CD4-positive, alpha-beta T cell treated with Interleukin-6 at 100 ng/mL for 8 hours (primary cell): ENCODE data around the gene CNTNAP2.
"Not testable (repeated sequence)": the region's sequence is repeated elsewhere in the genome, so short reads cannot be mapped to it uniquely, and the experiment has no call there.

ENCODE experiments used
- DNase-seq: peaks from one replicate; pipeline ENCODE4 v3.0.0-alpha.2; 2020; ENCODE audit warnings: mixed read lengths, low spot score

The CNTNAP2 gene

DNA sequence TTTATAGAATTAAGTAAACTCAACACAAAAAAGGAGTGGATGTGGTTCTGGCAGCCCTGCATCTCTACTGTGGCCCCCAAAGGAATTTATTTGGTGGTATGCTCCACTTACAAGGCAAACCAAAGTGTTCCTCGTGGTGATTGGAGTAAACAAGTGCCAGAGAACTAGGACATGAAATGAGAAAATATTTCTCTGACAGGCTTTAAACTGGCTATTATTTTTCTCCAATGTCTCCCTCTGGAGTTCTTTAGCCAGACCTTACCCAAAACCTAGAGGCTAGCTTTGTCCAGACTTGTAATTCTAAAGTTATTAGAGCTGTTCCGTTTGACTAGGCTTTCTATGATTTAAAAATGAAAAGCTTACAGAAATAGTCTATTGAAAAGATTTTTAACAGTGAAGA, 990.1 kb downstream of the CNTNAP2 start:
- no peak for DNase-seq

DNA sequence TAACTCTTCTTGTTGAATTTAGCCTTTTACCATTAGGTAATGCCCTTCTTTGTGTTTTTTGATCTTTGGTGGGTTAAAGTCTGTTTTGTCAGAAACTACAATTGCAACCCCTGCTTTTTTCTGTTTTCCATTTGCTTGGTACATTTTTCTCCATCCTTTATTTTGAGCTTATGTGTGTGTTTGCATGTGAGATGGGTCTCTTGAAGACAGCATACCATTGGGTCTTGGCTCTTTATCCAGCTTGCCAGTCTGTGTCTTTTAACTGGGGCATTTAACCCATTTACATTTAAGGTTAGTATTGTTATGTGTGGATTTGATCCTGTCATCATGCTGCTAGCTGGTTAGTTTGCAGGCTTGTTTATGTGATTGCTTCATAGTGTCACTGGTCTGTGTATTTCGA, 997.9 kb downstream of the CNTNAP2 start:
- not testable (repeated sequence) for DNase-seq

DNA sequence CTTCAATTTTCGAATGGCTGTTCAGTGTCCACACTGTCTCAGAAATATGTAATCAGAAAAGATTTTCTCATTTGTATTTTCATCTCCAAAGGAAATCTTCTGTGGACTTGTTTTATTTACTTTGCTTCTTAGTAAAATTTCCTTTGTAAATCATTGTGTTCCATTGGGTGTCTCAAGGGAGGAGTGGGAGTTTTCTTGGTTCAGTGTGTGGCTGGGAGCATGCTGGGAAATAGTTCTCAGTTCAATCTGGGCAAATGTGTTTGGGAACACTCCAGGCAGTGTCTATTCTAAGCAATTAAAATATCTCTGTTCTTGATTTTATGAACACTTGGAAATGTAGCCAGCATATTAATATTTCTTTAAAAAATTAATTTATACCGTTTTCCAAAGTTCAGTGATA, 1019.8 kb downstream of the CNTNAP2 start:
- no peak for DNase-seq

DNA sequence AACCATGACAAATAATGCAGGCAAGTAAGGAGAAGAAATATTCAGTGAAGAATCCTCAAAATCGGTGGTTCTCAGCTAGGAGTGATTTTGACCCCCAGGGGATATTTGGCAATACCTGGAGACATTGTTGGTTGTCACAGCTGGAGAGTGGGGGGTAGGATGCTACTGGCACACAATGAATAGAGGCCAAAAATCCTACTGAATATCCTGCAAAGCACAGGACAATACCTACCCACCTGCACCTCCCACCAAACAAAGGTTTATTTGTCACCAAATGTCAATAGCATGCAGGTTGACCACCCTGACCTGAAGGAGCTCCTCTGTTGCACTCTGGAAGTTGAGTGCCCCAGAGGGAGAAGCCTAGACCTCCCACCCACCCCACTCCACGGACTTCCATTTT, 1028.6 kb downstream of the CNTNAP2 start:
- no peak for DNase-seq

DNA sequence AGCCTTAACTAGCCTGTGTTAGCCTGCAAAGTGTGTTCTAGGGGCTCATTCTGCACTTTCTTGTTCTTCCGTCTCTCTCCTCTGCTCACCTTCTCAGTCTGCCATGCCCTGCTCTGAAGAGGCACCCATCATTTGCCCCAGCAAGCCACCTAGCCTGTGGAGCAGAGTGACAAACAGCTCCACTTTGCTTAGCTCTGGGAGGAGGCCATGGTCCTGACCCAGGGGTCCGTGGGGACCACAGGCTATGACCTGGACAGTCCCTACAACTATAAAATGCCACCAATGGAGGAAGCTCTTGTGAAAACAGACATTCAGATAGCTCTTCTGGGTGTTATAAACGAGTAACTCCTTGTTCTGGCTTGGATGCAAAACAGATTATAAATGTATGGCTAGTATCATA, 1029.6 kb downstream of the CNTNAP2 start:
- no peak for DNase-seq

DNA sequence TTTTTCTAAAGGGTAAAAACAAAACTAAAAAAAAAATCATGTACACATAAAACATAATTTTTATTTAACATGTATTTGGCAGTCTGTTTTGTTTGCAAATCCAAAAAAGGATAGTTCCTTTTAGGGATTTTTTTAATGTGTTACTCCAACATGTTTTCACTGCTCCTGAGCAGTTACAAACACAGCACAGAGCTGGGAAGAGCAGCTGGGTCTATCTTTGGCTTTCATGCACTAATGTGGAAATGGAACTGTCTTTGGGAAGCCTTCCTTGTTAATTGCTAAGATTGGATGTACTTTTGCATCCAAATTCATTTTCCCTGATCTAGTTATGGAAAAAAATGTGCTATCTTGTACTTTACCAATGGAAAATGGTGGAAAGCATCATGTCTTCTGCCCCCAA, 1035.1 kb downstream of the CNTNAP2 start:
- no peak for DNase-seq

DNA sequence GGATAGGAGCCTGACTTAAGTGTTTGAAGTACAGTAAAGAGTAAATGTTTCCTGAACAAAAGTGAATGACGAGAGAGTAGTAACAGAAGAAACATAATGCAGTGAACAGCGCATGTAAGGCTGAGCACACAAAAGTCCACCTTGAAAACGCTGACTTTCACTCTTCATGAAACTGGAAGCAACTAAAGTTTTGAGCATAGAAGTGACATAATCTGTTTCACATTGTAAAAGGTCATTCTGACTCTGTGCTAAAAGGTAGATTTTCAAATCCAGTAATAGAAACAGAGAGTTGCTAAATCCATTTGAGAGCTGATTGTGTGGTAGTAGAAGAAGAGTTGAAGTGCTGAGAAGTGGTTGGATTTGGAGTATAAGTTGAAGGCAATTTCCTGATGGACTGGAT, 1037.0 kb downstream of the CNTNAP2 start:
- DNase-seq, result no peak

DNA sequence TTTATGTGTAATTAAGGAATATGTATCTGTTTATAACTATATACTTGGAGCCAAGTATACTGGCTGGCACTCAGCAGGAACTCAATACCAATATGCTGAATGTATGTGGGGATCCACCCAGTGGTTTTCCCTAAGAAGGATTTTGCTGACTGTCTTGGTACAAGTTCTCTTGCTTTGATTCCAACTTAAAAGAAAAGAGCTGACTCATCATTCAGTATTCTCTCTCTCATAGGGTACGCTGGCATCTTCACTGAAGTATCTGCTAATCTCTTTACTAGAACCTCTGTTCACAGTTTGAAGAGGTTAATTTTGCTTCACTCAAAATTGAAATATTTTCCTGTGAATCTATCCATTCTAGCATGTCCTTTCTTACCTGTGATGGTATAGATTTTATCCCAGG, 1044.8 kb downstream of the CNTNAP2 start:
- DNase-seq, result no peak

DNA sequence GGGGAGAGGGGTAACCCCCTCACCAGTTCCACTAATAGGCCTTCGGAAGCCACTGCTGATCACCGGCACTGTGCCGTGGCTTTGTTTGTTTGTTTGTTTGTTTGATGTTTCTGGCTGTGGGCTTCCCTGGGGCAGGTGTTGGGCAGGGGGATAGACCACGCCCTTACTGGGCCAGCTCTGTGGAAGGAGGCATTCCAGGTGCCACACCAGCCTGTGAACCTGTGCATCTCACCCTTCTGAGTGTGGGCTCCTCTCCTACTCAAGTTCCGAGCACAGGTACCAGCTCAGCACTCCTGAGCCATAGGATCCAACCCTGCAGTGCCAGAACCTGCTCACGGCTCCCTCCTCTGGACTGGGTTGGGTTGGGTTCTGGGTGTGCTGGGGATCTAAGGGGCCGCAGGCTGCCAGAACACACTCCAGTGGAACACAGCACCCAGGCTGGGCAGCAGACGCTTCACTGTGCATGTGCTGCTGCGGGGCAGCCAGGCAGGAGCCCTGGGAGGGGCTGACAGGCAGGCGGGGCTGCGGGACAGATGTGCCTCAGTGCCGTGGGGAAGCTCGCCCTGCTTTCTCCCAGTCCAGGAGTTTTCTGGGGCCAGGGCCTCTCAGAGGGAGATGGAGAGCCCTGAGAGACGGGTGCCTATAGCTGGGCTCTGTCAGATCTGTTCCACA, 1053.9 kb downstream of the CNTNAP2 start:
- no peak for DNase-seq

DNA sequence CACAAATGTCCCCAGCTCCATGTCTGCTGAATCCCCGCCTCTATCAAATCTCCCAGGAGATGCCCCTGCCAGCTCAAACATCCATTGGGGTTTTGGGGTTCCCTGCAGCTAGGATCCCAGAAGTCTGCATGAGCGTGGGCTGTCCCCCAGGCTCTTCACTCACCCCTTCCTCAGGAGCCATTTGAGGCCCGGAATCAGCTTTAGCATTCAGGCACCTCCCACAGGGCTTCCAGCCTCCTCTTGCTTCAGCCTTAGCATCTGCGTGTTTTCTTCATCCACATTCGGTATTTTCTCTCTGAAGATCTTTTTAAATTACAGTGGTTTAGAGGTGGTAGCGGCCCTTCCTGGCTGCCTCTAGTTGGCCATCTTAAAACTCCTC, 1054.4 kb downstream of the CNTNAP2 start:
- DNase-seq, result no peak

DNA sequence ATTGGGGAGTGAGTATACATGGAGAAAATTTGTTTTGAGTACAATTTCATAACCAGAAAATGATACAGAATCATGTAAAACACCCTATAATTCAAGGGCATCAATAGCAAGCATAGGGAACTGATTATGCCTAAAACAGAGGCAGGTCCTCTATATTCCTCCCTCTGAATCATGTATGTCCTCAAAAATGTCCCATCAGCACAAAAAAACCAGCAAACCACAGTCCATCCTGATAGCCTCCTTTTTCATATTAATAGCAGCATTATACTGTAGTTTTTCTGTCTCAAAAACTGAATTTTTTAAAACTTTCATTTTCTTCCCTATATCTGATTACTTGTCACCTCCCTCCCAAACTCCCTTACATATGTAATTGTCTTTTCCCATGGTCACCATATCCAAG, 1057.3 kb downstream of the CNTNAP2 start:
- DNase-seq, result no peak

DNA sequence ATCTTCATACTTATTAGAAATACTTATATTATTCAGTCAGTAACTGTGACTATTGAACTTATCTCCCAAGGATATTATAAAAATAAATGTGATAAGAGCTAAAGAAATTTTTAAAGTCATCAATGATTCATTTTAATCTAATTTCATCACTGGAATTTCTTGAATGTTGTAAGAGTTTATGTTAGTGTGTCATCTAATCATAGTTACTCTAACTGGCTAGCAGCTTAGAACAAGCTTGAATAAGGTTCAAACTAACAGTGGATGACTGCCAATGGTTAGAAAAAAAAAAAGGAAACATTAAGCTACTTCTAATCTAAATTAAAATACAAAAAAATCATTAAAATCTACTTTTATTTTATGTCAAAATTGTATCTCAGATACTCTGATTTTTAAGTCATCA, 1066.3 kb downstream of the CNTNAP2 start:
- DNase-seq, result no peak

DNA sequence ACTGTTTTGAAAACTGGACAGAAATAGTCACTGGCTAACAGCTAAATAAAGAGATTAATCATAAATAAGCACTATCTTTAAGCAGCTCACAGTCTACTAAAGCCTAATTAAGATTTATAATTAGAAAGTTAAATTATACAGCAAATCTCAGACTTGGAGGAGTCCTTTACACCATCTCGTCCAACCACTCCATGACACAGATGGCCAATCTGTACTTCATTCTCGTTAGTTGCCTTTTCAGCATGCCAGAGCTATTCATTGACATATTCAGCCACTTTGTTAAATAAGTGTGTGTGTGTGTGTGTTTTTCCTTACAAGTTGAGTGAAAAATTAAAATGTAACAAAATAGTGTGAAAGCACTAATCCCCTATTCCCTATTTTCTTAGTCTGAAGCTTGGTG, 1066.7 kb downstream of the CNTNAP2 start:
- no peak for DNase-seq

DNA sequence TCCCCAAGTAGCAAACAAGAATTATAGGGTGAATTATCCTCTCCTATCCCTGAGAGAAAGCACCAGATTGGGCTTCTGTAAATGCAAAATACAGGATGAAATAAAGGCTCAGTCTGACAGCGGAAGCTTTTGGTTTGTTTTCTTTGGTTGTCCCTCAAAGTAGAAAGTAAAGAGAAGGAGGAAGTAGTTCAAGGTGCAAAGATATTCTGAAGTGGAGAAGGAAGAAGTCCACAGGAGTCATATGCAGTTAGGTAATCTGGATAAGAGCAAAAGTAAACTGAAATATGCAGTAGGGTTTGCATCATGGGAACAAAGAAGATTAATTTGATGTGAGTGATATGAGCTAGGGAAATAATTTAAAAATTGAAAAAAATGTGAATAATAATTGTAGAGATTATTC, 1071.9 kb downstream of the CNTNAP2 start:
- no peak for DNase-seq

DNA sequence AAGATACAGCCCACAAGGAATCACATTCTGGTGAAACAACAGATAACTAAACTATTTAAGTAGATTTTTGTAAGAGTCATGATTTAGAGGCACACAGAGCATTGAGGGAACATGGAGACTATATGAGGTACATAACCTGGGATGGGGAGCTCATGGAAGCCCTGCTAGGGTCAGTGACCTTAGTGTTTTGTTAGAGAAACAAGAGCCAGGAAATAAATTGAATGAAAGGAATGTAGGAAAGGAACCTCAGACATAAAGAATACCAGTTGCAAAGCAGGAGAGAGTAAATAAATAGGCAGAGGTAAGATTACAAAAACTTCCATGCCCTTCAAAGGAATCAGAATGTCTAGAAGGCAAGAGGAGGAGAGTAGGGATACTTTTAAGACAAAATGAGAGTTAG, 1076.9 kb downstream of the CNTNAP2 start:
- no peak for DNase-seq

DNA sequence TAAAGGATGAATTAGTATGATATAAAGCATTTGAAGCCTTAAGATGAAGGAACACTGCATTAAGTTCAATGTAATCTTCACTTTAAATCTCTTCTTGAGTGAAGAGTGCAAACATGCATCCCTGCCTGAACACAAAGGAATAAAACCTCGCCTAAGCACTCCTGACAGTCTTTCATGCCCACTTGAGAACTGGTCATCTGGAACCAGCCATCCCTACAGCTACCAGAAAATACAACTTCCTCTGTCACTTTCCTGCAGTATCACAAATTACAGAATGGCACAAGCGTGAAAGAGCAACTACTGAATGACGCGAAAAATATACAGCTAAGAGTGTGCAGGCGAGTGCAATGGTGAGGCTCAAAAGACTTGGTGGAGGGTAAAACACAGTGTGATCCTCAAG, 1079.9 kb downstream of the CNTNAP2 start:
- DNase-seq, result no peak

DNA sequence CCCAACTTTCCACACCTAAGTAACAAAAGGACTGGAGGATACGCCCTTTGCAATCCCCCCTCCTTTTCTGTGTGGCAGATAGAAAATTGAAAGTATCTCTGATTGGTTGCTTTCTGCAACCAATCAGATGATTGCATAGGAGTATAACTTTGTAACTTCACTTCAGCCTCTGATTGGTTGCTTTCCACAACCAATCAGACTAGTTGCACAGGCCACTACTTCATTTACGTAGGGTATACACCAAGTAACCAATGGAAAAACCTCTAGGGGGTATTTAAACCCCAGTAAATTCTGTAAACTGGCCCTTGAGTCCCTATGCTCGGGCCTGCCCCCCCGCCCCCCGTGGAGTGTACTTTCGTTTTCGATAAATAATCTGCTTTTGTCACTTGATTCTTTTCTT, 1080.4 kb downstream of the CNTNAP2 start:
- DNase-seq, result no peak

DNA sequence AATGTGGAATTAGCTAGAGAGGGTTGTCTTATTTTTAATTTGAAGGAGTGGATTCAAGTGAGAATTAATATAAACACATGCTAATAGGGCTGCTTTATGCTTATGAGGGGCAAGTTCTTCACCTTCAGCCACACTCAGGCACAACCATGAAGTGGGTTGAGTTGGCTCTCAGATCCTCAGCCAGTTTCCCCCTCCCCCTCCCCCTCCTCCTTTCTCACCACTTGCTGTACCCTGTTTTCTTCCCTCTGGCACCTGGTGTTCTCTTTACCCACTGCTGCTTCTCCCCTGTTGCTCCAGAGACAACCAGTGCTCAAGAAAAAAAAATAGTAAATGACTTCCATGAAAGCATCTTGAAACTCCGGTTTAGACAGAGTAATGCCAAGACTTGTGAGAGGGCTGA, 1083.3 kb downstream of the CNTNAP2 start:
- no peak for DNase-seq

DNA sequence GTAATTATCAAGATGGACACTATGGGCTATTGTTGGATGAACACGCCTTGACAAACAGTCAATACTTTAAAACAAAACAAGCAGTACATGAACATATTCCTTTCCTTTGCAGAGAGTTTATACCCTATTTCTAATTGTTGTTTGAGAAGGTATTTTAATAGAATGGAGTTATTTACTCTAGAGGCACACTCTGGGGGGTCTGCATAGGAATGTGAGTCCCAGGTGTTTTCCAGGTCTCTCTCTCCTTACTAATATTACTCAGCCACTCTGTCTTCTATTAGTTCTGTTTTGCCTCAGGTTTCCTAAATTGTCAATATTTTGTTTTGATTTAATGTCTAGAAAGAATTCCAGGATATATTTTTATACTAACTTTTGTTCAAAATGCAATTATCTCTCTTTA, 1091.4 kb downstream of the CNTNAP2 start:
- DNase-seq, result no peak

DNA sequence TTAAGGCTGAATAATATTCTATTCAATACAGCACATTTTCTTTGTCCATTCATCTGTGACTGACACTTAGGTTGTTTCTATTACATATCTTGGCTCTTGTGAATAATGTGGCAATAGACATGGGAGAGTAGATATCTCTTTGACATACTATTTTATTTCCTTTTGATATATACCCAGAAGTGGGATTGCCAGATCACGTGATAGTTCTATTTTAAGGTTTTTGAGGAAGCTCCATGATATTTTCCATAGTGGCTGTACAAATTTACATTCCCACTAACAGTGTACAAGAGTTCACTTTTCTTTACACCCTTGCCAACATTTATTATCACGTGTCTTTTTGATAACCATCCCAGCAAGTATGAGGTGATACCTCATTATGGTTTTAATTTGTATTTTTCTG, 1114.7 kb downstream of the CNTNAP2 start:
- DNase-seq, result no peak

DNA sequence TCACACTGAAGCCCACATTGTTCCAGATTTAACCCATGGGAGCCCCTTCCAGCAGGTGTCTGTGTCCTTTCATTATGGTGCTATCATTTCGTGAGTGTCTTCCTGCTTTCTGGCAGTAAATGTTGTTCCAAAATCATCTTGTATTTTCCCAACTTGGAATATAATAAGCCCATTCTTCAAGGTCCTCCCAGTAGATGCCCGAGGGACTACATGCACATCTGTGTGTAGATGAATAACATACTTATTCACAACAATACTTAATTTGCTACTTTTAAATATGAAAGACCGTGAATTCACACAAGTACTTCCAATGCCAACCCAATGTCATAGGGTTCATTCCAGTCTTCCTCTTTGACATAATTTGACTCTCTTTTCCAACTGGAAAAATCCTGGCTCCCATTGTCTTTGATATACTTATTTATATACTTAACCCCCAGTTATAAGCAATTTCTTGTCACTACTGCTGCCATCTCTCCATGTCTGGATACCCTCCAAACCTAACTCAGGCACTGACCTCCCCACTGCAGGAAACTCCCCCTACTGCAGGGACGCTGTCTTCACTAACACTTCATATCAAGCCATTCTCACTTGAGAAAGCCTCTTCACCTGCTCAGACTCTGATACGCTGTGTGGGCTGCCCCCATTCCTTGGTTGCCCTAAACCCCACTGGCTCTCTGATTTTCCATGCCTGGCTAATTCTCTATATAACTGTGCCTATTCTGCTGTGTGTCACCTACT, 1119.2 kb downstream of the CNTNAP2 start:
- DNase-seq, result no peak

DNA sequence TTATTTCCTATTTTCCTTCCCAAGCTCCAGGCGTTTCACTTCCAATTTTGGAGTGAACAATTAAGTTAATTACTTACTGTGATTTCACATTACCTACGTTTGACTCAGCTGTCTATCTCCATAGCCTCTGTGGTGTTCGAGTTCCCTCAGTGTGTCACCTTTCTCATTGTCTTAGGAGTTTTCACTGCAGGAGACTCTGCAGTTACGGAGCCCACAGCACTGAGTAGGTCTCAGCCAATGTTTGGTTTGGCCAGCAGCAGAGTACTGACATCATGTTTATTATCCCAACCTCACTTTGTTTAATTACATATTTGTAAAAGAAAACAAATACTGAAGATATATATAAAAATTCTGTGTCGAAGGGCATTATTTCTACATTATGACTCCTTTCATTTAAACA, 1123.9 kb downstream of the CNTNAP2 start:
- no peak for DNase-seq

DNA sequence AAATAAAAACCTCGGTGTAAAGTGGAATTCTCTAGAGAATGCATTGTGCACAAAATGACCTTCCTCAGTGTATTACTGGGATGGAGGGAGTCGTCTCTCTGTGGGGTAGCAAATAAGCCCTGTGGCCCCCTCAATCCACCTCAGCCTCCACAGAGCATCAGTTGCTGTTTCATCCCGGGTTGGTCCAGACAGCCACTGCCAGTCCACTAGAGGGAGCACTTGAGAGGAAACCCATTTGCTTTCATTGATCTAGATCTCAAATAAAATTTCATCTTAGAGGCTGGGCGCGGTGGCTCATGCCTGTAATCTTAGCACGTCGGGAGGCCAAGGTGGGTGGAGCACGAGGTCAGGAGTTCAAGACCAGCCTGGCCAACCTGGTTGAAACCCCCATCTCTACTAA, 1128.7 kb downstream of the CNTNAP2 start:
- DNase-seq, result no peak

DNA sequence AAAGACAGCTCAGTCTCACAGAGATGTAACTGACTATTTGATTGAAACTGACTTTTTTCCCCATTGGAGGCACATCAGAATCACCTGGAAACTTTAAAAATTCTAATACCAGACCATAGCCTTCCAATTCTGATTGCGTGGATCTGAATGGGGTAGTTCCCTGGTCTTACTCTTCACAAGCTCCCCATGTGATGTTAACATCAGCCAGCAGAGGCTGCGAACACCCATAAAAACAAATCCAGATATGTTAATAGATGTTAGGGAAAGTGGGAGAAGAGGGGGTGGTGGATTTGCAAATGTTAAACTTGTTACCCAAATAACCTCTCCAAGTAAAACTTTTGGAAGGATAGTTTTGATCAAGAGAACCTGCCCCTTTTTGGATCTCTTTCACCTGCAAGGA, 1133.4 kb downstream of the CNTNAP2 start:
- no peak for DNase-seq
